Measurements from ENCODE around the gene PTGR1.

Gene PTGR1

GRCh38 chr9:111630182-111630963 lies 30.9 kb upstream of the PTGR1 start:
- no peak overlapping the region for H3K9ac ChIP-seq
- no peaks in the 10 kb centered on the region for H3K4me1 ChIP-seq
- no peak for TF ChIP-seq CTCF (IDR thresholded peaks at IDR 0.05)

GRCh38 chr9:111628411-111628810 lies 29.0 kb upstream of the PTGR1 start:
- TF ChIP-seq CTCF (IDR thresholded peaks at IDR 0.05) = no peak
- no peaks in the 10 kb centered on the region for H3K27me3 ChIP-seq (ENCODE audit: control insufficient read depth, insufficient read depth, low read length)
- no peak overlapping the region for H3K9ac ChIP-seq
- H3K4me1 ChIP-seq = no peaks in the 10 kb centered on the region
- peaks cover 4% of the 10 kb centered on the region for H3K79me2 ChIP-seq
- H3K4me3 ChIP-seq (ENCODE audit: low read depth, low read length) = no peak overlapping the region
- no peak overlapping the region for H3K4me2 ChIP-seq (ENCODE audit: low read length)
- H3K27ac ChIP-seq = no peak overlapping the region
- no peaks in the 10 kb centered on the region for H3K36me3 ChIP-seq (ENCODE audit: control insufficient read depth, insufficient read depth, low read length)
- H3K9me3 ChIP-seq (ENCODE audit: control insufficient read depth, low read length) = no peaks in the 10 kb centered on the region
- no peak overlapping the region for H2AFZ ChIP-seq

More at GRCh38 chr9:111630182-111630963, 30.9 kb upstream of the PTGR1 start:
- Histone ChIP-seq H2AFZ (peak overlapping the region; percentile 95), H3K4me3 (ENCODE audit: low read depth, low read length) (peak overlapping the region; percentile 85), H3K4me2 (ENCODE audit: low read length) (peak overlapping the region; percentile 69), H3K27me3 (ENCODE audit: control insufficient read depth, insufficient read depth, low read length) (no peaks in the 10 kb centered on the region), H3K79me2 (peaks cover 4% of the 10 kb centered on the region), H3K27ac (peak overlapping the region; percentile 54), H3K9me3 (ENCODE audit: control insufficient read depth, low read length) (no peaks in the 10 kb centered on the region), H3K36me3 (ENCODE audit: control insufficient read depth, insufficient read depth, low read length) (no peaks in the 10 kb centered on the region)

GRCh38 chr9:111627260-111627963 lies 28.0 kb upstream of the PTGR1 start:
- no peak overlapping the region for H3K9ac ChIP-seq
- H3K4me1 ChIP-seq = no peaks in the 10 kb centered on the region
- no peak overlapping the region for H3K27ac ChIP-seq
- H3K27me3 ChIP-seq (ENCODE audit: control insufficient read depth, insufficient read depth, low read length) = no peaks in the 10 kb centered on the region
- H3K9me3 ChIP-seq (ENCODE audit: control insufficient read depth, low read length) = no peaks in the 10 kb centered on the region
- no peak overlapping the region for H3K4me2 ChIP-seq (ENCODE audit: low read length)
- H3K79me2 ChIP-seq = peaks cover 4% of the 10 kb centered on the region
- H3K4me3 ChIP-seq (ENCODE audit: low read depth, low read length) = no peak overlapping the region
- no peak overlapping the region for H2AFZ ChIP-seq
- no peak for TF ChIP-seq CTCF (IDR thresholded peaks at IDR 0.05)
- H3K36me3 ChIP-seq (ENCODE audit: control insufficient read depth, insufficient read depth, low read length) = no peaks in the 10 kb centered on the region

DNA sequence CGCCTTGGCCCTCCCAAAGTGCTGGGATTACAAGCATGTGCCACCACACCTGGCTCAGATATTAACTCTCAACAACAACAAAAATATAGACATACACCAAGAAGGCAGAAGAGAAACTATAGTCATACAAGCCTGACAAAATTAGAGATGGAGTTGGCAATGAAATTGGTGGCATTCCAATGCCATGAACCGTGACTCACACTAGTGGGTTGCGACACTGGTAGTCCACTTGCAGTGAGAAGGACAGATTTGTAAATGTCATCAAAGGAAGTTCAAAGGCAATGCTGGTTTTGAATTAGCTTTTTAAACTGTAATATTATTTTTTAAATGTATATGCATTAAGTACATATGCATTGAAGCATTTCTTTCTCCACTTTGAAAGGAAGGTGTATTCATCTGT lies 23.2 kb upstream of the PTGR1 start:
- H3K9ac ChIP-seq = no peak overlapping the region
- no peaks in the 10 kb centered on the region for H3K79me2 ChIP-seq
- H3K27ac ChIP-seq = no peak overlapping the region
- H3K4me2 ChIP-seq (ENCODE audit: low read length) = no peak overlapping the region
- H3K4me1 ChIP-seq = no peaks in the 10 kb centered on the region
- H3K27me3 ChIP-seq (ENCODE audit: control insufficient read depth, insufficient read depth, low read length) = no peaks in the 10 kb centered on the region
- no peak overlapping the region for H3K4me3 ChIP-seq (ENCODE audit: low read depth, low read length)
- TF ChIP-seq CTCF (IDR thresholded peaks at IDR 0.05) = no peak
- H3K36me3 ChIP-seq (ENCODE audit: control insufficient read depth, insufficient read depth, low read length) = no peaks in the 10 kb centered on the region
- no peak overlapping the region for H2AFZ ChIP-seq
- no peaks in the 10 kb centered on the region for H3K9me3 ChIP-seq (ENCODE audit: control insufficient read depth, low read length)

Data from parathyroid adenoma (tissue), 2 donors.